Fibroblast of skin of abdomen (primary cell): Measurements from ENCODE around the gene TMEM131.
"Not testable (repeated sequence)": the region's sequence is repeated elsewhere in the genome, so short reads cannot be mapped to it uniquely, and the experiment has no call there.

Experiments used
- DNase-seq: peaks from one replicate; pipeline ENCODE4 v3.0.0-alpha.2; 2013

Gene TMEM131

DNA sequence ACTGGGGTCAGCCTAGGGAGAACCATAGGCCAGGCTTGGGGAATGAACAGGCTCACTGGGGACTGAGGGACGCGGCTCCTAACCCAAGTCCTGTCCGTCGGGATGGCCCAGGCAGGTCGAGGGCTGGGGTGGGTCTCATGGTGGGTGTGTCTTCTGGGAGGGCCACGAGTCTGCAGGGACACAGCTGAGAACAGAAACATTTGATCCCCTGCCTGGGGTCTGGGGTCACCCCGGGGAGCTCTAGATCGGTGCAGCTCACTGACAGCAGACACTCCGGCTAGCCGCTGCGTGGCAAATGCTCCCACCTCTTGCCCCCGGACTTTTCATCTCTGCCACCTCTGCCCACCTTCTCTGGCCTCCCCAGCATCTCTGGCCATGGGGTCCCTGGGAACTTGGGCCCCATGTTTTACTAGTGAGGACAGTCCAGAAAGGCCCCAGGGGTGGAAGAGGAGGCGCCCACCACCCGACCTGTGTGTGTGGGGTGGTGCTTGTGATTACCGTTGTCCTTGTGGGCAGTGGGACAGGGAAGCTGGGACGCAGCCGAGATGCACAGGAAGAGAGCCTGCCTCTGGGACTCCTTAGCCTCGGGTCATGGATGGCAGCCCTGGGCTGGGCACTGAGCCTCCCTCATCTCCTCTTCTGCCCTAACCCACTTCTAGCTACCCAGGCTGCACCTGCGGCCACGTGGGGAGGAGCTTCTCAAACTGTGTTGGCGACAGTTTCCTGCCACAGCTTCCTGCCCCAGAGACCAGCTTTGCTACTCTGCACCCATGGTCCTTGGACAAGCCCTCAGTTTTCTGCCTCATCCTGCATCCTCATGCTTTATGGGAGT lies 277.5 kb downstream of the TMEM131 start:
- DNase-seq, result no peak

DNA sequence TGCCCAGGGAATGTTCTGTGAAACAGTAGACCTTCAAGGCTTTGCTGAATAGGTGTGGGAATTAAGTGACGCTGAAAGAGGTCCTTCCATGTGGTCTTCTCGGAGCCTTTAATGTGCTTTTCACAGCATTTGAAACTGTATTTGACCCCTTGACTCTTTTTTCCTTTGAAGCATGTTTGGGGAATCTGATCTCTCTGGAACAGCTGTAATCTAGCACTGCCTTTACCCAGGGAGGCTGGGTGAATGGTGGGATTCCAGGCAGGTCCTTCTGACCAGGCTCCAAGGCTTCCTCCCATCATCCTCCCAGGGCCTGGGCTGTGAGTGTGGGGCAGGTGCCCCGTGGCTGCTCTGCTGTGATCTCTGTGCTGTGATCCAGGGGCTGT lies 278.1 kb downstream of the TMEM131 start:
- no peak for DNase-seq

DNA sequence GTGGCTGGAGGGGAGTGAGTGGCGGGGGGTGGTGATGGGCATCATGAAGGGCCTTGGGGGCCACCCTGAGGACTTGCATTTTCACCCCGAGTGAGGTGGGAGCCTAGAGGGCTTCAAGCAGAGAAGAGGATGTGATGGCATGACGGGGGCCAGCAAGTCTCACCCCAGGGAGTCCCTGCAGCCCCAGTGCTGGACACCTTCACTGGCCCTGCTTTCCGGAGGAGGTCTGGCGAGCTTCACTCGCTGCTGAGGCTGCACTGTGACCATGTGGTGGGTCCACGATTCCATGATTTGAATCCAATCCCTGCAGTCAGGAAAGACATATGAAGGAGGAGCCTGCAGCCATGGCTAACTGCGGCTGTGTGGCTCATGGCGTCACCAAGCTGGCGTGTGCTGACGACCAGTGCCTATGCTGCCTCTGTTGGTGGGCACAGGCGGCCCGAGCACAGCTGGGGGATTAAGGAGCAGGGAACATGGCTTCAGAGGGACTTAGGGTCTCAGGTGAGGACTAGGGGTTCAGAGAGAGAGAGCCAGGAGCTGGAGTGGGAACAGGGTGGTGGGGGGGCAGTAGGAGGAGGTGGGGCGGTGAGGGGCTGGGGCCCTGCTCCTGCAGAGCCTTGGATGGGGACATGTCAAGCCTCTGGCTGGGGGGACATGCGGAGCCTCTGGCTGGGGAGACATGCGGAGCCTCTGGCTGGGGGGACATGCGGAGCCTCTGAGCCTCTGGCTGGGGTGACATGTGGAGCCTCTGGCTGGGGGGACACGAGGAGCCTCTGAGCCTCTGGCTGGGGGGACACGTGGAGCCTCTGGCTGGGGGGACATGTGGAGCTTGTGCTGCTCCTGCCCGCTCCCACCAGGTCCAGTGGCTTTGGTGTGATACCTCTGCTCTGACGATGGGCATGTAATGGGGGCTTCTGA lies 278.8 kb downstream of the TMEM131 start:
- DNase-seq, result no peak

DNA sequence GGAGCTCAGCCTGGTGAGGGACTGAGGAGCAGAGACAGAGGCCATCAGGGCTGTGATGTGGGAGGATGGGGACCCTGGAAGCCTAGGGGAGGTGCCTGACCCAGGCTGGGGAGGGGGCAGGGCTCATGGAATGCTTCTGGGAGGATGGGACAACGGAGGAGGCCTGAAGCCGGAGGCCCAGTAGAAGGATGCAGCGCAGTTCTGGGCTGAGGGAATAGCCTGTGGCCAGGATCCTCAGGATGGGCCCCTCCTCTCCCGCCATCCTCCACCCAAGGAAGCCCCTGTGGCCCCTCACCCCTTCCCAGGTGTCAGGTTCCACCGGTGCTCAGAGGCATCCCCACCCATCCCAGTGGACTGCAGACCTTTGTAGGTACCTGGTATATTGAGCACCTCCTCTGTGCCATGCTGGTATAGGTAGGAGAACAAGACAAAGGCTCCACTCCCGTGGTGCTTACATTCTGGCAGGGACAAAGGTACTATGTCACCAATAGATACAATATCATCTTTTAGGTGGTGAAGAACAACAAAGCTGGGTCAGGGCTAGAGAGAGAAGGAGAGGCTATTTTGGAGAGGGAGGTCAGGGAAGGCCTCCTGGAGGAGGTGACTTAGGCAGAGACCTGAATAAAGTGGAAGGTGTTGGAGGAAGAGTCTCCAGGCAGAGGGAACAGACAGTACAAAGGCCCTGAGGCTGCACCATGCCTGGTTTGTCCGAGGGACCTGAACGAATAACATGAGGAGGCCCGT lies 279.6 kb downstream of the TMEM131 start:
- DNase-seq, result no peak

DNA sequence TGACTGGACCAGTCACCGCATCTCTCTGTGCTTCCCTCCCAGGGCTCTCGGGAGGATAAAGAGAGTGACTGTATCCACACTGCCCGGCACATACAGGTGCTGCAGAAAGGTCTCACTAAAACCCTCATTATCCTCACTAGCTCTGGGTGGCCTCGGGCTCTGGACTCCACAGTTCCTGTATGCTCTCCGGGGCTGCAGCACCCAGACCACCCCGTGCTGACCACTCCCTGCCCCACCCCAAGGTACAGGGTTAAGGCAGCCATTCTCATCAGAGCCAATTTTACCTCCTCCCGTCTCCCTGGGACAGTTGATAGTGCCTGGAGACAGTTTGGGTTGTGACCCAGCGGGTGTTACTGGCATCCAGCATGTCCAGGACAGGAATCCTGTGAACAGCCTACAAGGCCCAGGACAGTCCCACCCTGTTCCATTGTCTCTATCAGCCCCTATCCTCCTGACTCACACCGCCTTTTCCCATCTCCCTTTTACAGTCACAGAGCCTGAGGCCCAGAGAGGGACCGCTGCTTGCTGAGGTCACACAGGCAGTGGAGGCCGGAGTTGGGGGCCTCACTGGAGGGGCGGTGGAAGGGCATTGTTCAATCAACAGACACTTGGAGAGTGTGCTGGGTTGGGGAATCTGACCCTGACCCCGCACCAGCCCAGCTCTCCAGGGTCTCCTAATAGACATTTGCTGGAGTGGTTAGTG lies 280.6 kb downstream of the TMEM131 start:
- DNase-seq, result no peak

DNA sequence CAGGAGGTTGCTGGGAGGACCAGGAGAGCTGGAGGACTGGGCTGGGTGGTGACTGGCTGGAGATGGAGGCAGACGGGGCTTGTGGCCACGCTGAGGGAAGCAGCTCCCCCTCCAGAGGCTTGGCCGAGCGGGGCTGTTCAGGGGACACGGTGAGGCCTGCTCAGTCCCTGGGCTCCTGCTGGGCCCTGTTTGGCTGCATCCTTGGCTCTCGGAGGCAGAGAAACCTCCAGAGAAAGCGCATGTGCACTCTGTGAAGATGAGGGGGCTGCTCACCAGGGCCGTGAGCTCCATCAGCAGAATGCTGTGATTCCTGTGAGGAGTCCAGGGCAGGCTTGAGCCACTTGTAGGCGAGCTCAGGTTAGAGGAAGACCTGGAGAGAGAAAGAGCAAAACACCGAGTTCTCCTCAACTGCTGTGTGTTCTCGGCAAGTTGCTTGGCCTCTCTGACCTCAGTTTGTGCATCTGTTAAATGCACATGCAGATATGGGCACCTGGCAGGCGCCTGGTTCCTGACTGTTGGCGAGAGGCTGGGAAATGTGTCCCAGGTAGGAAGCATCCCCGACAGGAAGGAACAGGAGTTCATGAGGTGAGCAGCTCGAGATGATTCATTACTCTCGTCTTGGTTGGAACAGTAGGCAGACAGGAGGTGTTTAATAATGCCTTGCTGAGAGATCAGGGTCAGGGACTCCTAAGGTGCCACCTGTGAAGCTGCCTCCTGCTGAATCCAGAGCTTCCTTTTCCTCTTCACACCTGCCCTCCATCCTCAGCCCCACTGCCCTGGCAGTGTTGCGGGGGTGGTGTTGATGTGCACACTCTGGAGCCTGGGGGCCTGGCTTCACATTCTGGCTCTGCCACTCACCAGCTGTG lies 281.4 kb downstream of the TMEM131 start:
- no peak for DNase-seq

DNA sequence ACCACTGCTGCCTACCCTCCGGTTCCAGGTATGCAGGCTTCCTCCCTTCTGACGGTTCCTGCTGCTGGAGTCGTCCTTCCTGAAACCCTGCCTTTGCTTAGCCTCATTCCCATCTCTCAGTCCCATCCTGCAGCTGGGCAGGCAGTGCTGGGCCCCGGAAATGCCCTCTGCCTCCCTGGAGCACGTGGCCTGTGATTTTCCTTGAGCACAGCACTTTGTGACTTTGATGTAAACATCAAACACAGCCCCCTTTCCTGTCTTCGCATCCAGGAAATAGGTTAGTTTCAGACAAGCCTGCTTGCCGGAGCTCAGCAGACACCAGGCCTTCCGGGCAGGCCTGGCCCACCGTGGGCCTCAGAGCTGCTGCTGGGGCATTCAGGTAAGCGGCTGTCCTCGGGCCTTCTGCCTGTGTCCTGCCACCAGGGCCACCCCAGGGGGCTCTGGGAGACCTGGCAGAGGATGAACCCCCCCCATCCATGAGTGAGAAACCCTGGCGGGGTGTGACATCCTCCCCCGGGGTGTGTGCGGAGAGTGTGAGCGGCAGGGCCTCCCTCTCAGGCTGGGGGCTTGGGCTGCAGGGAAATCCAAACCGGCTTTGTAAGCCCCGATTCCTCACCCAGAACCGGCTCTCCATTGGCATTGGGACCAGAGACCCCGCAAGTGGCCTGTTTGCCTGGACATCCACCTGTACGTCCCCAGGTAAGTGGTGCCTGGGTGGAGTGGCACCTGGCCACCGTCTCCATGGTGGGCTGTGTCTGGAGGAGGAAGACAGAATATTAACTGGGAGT lies 282.3 kb downstream of the TMEM131 start, which contains the start of gene ZAP70:
ZAP70 (plus strand) TSS at position 281 of the 788 bp plus-strand sequence. CDS start 10,461 bp downstream, outside the sequence.
- no peak for DNase-seq

DNA sequence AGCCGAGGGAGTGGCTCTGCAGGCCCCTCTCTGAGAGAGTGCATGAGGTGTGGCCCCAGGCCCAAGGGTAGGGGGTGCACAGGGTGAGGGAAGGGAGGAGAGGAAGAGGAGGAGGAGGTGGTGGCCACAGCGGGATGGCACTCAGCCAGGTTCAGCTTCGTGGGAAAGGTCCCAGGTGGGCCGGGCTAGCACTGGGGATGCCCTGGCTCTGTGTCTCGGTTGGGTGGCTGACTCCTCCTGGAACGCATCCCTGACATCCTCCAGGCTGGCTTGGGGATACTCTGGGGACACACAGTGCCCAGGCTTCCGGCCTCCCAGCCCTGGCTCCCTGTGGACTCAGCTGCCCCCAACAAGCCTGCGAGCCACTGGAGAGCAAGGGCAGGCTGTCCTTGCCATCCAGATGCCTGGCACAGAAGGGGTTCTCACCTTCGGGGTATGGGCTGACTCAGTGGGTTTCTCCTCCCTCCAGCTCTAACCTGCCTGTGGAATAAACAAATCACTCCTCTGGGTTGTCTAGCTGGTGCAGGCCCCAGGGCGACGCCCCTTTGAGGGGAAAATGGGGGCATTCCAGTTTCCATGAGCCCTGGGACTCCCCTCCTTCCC lies 283.0 kb downstream of the TMEM131 start:
- DNase-seq, result no peak

DNA sequence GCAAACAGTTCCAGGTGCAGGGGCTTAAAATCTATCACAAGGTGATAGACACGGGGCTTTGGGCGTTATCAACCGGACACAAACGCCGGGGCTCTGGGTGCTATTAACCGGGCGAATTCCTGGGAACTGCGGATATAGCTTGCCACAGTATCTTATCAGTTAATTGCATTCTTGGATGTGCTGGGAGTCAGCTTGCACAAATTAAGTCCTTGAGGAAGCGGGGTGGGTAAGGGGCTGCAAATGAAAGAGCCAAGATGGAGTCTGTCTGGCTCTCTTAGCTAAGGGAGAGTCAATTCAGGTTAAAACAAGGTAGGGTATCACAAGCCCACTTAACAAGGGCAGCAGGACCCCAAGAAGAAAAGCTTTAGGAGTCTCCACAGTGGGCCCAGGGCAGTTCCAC lies 283.6 kb downstream of the TMEM131 start:
- DNase-seq, result not testable (repeated sequence)

DNA sequence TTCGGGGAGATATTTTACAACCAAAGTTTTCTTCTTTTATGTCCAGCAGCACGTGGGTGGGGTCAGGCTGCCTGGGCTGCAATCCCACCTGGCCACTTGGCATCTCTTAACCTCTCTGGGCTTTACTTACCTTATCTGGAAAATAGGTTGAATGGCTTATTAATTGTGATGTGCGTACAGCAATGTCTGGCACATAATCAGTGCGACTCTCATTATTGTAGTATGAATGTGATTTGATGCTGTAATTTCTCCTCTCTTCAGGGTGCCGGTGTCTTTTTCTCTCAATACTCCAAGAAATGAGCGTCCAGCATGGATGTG lies 284.4 kb downstream of the TMEM131 start:
- DNase-seq, result no peak

DNA sequence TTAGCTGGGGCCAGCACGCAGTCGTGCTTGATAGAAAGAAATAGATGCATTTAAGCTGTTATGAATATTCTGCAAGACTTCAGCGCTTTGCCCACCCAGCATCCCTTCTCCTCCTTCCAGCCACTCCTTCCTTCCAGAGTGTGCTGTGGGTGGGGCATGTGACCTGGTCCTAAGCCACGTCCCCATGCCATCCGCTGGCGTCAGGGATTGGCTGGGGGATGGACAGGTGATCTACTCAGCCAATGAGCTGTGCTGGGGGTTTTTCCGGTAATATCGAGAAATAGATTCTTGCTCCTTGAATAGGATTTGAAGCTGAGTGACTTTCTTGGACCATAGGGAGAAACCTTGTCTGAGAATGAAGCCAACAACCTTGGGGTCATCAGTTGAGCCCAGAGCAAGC lies 287.1 kb downstream of the TMEM131 start:
- DNase-seq, result no peak

DNA sequence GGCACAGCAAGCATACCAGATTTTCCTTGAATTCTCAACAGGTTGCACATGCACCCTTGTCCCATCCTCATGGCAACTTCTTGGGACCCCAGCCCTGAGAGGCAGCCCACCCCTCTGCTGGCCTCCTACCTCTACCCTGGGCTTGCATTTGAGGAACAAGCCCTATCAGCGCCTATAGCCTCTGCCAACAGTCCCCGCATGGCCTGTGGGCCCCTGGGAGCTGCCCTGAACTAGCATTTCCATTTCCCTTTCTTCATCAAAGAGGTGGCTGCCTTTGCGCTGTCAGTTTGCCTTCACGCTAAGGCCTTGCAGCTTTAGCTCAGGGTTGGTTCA lies 287.7 kb downstream of the TMEM131 start:
- DNase-seq, result no peak

DNA sequence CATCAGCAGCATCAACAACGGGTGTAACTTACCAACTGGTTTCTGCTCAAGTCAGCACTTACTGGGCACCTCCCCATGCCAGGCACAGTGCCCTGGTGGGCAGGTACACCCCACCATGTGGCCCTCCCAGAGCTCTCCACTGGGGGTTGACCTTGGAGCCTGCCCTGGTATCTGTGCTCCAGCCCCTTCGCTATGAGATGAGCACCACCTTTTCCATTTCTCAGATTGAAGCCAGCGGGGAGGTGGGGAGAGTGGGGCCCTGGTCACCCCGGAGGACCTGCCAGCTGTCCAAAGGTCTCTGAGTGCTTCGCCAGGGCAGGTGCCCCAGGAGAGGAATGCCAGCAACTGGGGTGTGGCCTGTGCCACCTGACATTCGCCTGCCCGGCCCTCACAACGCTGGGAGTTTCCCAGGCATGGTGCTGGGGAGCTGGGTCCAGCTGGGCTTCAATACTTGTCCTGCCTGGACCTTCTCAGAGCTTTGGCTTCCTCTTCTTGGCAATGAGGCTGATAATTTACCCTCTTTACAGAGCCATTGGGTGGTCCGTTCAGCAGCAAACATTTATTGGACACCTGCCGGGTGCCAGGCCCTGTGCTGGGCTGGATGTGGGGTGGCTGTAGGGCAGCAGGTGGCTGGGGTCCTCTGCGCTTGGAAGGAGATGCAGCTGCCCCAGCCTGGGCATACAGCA lies 288.2 kb downstream of the TMEM131 start:
- DNase-seq, result no peak

DNA sequence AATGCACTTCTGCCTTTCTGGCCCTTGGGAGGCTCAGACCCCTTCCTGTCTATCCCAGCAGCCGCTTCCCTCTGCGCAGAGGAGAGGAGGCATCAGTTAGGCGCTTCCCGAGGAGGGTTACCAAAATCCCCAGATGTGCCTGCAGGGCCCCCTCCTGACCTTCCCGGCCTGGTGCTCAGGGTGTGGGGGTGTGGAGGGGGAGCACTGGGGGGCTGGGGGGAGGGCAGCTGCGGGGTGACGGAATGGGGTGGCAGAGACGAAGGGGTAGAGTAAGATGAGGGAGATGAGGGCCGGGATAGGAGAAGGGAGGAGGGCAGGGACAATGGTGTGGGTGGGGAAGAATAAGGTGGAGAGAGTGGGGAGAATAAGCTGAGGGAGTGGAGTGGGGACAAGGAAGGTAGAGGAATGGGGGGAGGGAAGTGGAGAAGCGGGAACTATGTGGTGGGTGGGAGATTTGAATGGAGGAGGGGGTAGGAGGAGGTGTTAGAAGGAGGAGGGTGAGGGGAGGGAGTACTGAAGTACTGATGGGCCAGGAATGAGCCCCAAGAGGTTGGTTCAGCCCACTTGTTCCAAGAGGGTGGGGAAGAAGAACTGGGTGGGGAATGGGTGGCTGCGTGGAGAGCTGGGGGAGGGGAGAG lies 288.9 kb downstream of the TMEM131 start:
- DNase-seq, result no peak
